ENCODE measurements around the gene JARID2. TPM values are rescaled to one million over a fixed set of nuclear protein-coding genes. Genes with fewer than 3 reads are reported as not detected.

Gene JARID2
- total and polyA plus RNA-seq, 4 donors, result 3.8 to 14.8 (median 12.0) TPM

GRCh38 chr6:15220062-15220461 is 25.8 kb upstream of the JARID2 start:
- no peaks in the 10 kb centered on the region for H3K9me3 ChIP-seq (ENCODE audit: control insufficient read depth in 4 of 4, insufficient read depth in 3 of 4, low read length in 3 of 4)
- no peaks in the 10 kb centered on the region for H3K36me3 ChIP-seq (ENCODE audit: control insufficient read depth in 4 of 4, insufficient read depth in 4 of 4, low read length in 4 of 4)
- TF ChIP-seq CTCF (IDR thresholded peaks at IDR 0.05; ENCODE audit: control extremely low read depth, extremely low read depth), result no peak
- H3K4me3 ChIP-seq, result no peak overlapping the region
- ATAC-seq (ENCODE audit: insufficient read depth, low FRiP score) (no peak), DNase-seq (no peak)
- peaks cover 0 to 6% (median 3%) of the 10 kb centered on the region in 5 donors for H3K4me1 ChIP-seq (ENCODE audit: control insufficient read depth in 5 of 5, insufficient read depth in 5 of 5, low read length in 5 of 5)
- no peaks in the 10 kb centered on the region for H3K27me3 ChIP-seq (ENCODE audit: control insufficient read depth in 3 of 3, insufficient read depth in 3 of 3, low read length in 2 of 3)
- no peak overlapping the region for H3K9ac ChIP-seq (ENCODE audit: insufficient read depth in 1 of 2, low read length in 2 of 2)
- WGBS, 2 donors, result 33 to 75% methylated on average over 1 to 2 of the region's 2 CpGs
- H3K27ac ChIP-seq (ENCODE audit: low read depth in 1 of 2, low read length in 1 of 2), result no peak overlapping the region

- TF ChIP-seq CTCF (IDR thresholded peaks at IDR 0.05; ENCODE audit: control extremely low read depth, extremely low read depth), result no peak
These were observed 18.0 kb upstream of the JARID2 start for GRCh38 chr6:15227827-15228318.

GRCh38 chr6:15230827-15231226 is 15.0 kb upstream of the JARID2 start:
- no peaks in the 10 kb centered on the region for H3K9me3 ChIP-seq (ENCODE audit: control insufficient read depth in 4 of 4, insufficient read depth in 3 of 4, low read length in 3 of 4)
- WGBS, 2 donors, result 71 to 72% methylated on average over 3 of the region's 3 CpGs
- no peak overlapping the region for H3K27ac ChIP-seq (ENCODE audit: low read depth in 1 of 2, low read length in 1 of 2)
- no peaks in the 10 kb centered on the region for H3K4me1 ChIP-seq (ENCODE audit: control insufficient read depth in 5 of 5, insufficient read depth in 5 of 5, low read length in 5 of 5)
- ATAC-seq (ENCODE audit: insufficient read depth, low FRiP score) (no peak), DNase-seq (no peak)
- H3K27me3 ChIP-seq (ENCODE audit: control insufficient read depth in 3 of 3, insufficient read depth in 3 of 3, low read length in 2 of 3), result no peaks in the 10 kb centered on the region
- TF ChIP-seq CTCF (IDR thresholded peaks at IDR 0.05; ENCODE audit: control extremely low read depth, extremely low read depth), result no peak
- no peak overlapping the region for H3K4me3 ChIP-seq
- H3K9ac ChIP-seq (ENCODE audit: insufficient read depth in 1 of 2, low read length in 2 of 2), result no peak overlapping the region
- H3K36me3 ChIP-seq (ENCODE audit: control insufficient read depth in 4 of 4, insufficient read depth in 4 of 4, low read length in 4 of 4), result no peaks in the 10 kb centered on the region

More at GRCh38 chr6:15227827-15228318, 18.0 kb upstream of the JARID2 start:
- ATAC-seq (ENCODE audit: insufficient read depth, low FRiP score) (no peak), DNase-seq (no peak)
- no peaks in the 10 kb centered on the region for H3K9me3 ChIP-seq (ENCODE audit: control insufficient read depth in 4 of 4, insufficient read depth in 3 of 4, low read length in 3 of 4)
- H3K27ac ChIP-seq (ENCODE audit: low read depth in 1 of 2, low read length in 1 of 2), result no peak overlapping the region
- H3K4me1 ChIP-seq (ENCODE audit: control insufficient read depth in 5 of 5, insufficient read depth in 5 of 5, low read length in 5 of 5), result no peaks in the 10 kb centered on the region
- 96 to 97% methylated on average over 7 of the region's 7 CpGs for WGBS, 2 donors
- H3K36me3 ChIP-seq (ENCODE audit: control insufficient read depth in 4 of 4, insufficient read depth in 4 of 4, low read length in 4 of 4), result no peaks in the 10 kb centered on the region
- H3K4me3 ChIP-seq, result no peak overlapping the region
- no peak overlapping the region for H3K9ac ChIP-seq (ENCODE audit: insufficient read depth in 1 of 2, low read length in 2 of 2)
- H3K27me3 ChIP-seq (ENCODE audit: control insufficient read depth in 3 of 3, insufficient read depth in 3 of 3, low read length in 2 of 3), result no peaks in the 10 kb centered on the region
